WI38 (cell line): ENCODE data around the gene F2RL2.

Experiments
- H3K4me3 ChIP-seq: 2 replicates; pipeline ENCODE4 v1.5.1; 2011; ENCODE audit warnings: low read depth, mild to moderate bottlenecking, control low read depth, low read length
- TF ChIP-seq, protein P1 (sequence below): IDR thresholded peaks from 2 replicates; pipeline ENCODE4 v1.5.1; 2012; ENCODE audit warnings: low read depth, mild to moderate bottlenecking, control low read depth, low read length

F2RL2 gene

DNA sequence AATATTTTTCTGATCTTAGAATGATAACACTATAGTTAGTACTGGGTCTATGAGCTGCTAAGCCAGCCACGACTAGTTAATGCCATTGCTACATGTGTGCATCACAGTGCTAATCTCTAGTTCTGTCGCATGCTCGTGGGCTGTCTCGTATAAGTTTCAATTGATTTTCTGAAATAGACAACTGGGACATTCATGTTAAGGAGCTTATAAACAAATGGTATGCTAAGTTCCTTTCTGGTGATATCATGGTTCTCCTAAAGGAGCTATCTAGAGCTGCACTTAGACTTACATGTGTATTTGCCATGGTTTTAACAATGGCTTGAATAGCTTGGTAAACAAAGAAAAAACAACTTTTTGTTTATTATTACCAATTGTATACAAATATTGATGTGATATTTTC lies 46.2 kb downstream of the F2RL2 start:
- TF ChIP-seq, protein P1, sequence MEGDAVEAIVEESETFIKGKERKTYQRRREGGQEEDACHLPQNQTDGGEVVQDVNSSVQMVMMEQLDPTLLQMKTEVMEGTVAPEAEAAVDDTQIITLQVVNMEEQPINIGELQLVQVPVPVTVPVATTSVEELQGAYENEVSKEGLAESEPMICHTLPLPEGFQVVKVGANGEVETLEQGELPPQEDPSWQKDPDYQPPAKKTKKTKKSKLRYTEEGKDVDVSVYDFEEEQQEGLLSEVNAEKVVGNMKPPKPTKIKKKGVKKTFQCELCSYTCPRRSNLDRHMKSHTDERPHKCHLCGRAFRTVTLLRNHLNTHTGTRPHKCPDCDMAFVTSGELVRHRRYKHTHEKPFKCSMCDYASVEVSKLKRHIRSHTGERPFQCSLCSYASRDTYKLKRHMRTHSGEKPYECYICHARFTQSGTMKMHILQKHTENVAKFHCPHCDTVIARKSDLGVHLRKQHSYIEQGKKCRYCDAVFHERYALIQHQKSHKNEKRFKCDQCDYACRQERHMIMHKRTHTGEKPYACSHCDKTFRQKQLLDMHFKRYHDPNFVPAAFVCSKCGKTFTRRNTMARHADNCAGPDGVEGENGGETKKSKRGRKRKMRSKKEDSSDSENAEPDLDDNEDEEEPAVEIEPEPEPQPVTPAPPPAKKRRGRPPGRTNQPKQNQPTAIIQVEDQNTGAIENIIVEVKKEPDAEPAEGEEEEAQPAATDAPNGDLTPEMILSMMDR = no peak
- no peak overlapping the region for H3K4me3 ChIP-seq

DNA sequence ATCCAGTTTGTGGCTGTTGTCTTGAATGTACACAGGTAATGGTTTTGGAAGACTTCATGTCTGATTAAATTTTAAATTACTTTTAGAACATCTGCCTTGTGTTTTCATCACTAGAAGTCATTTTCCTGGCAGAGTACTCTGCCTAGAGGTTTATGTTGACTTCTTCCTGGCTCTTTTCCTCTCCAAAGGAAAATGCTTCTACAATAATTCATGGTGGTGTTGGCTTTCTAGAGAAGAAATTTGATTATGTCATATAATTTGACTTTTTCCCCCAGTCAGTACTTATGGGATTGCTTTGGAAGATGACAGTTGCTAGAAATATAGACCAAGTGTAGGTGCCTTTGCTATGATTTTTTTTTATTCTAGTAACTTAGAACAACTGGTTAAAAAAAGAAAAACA lies 46.8 kb downstream of the F2RL2 start:
- TF ChIP-seq, protein P1 = no peak

DNA sequence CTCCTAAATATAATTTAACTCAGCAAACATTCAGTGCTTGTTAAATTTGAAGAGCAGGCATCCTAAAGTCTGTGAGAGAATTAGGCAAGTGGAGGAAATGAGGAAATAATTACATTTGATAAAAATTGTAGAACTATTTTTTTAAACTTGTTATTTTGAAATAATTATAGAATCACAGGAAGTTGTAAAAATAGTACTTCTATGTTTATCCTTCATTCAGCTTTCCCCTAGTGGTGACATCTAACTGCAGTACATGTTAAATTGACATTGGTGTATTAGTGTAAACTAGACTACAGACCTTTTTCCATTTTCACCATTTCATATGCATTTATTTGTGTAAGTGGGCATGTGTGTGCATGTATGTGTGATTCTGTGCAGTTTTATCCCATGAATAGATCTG lies 51.6 kb downstream of the F2RL2 start:
- TF ChIP-seq, protein P1 = no peak
- no peak overlapping the region for H3K4me3 ChIP-seq

More for the DNA sequence above, 46.8 kb downstream of the F2RL2 start:
- no peak overlapping the region for H3K4me3 ChIP-seq

DNA sequence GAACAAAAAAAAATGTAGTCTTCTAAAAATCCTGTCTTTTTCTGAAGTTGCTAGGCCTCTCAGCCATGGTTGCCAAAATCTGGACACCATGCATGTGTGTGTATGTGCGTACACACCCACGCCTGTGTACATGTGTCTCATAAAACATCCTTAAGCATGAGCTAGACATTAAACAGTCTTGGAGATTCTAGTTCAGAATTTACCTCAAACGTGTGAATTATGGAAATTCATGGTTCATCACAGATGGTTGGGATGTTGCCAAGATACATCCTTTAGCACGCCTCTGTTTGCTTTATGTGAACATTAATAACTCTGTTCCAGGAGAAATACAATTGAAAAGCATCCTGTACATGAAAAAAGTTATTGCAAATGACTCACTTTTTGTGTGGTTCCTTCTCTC lies 53.0 kb downstream of the F2RL2 start:
- TF ChIP-seq, protein P1 = no peak
- H3K4me3 ChIP-seq = no peak overlapping the region
